GM04503 (cell line): ENCODE data around the gene OOSP2.

Source experiments
- DNase-seq: peaks from one replicate; pipeline ENCODE4 v3.0.0-alpha.2; 2012; ENCODE audit warnings: low read depth

The OOSP2 gene

GRCh38 chr11:60080535-60080934 is 40.3 kb downstream of the OOSP2 start:
- DNase-seq: no peak

GRCh38 chr11:60084631-60085273 is 44.5 kb downstream of the OOSP2 start:
- DNase-seq: no peak

GRCh38 chr11:60085909-60086308 is 45.7 kb downstream of the OOSP2 start:
- no peak for DNase-seq

GRCh38 chr11:60087239-60087638 is 47.0 kb downstream of the OOSP2 start:
- no peak for DNase-seq

GRCh38 chr11:60088364-60088763 is 48.2 kb downstream of the OOSP2 start, which contains the start of gene MS4A2:
TSS of gene MS4A2 (plus strand) at chr11:60088664. CDS start at chr11:60088766, 102 bp downstream.
- no peak for DNase-seq

GRCh38 chr11:60095477-60096120 is 55.4 kb downstream of the OOSP2 start:
- DNase-seq: no peak

GRCh38 chr11:60097189-60097588 is 57.0 kb downstream of the OOSP2 start:
- DNase-seq: no peak
